Measurements from ENCODE around the gene CRADD. TPM values are rescaled to one million over a fixed set of nuclear protein-coding genes. Genes with fewer than 3 reads are reported as not detected.
A peak's percentile ranks its signal among the peaks of the same experiment; 100 is the strongest.

The CRADD gene
- total and polyA plus RNA-seq, 2 of the 4 experiments (the other 2 are of a cell fraction) = 11.1 to 14.0 TPM

GRCh38 chr12:93698307-93699092 is 21.3 kb downstream of the CRADD start:
- Histone ChIP-seq H2BK15ac (ENCODE audit: low read depth, low read length) (no peak overlapping the region), H2AK5ac (ENCODE audit: low read depth, low read length) (peak overlapping the region; percentile 61; the same call in 1 of the 2 replicates), H3K27ac (ENCODE audit: insufficient read depth, low read length) (no peak overlapping the region), H3K4ac (ENCODE audit: low read depth, low read length) (peak overlapping the region; percentile 66), H3K9me3 (ENCODE audit: control insufficient read depth, insufficient read depth, low read length) (no peaks in the 10 kb centered on the region), H3K56ac (ENCODE audit: extremely low read depth, insufficient read depth, low read length) (no peak overlapping the region), H2AFZ (replicated peaks; ENCODE audit: low read length, poor library complexity) (no peak overlapping the region), H3K79me1 (ENCODE audit: low read depth in 1 of 2, low read length in 2 of 2) (peaks cover 16 to 40% of the 10 kb centered on the region in 2 experiments), H4K20me1 (ENCODE audit: insufficient read depth, low read length) (no peaks in the 10 kb centered on the region), H3K27me3 (ENCODE audit: control insufficient read depth, insufficient read depth, low read length) (no peaks in the 10 kb centered on the region), H3K4me3 (ENCODE audit: insufficient read depth, low read depth, low read length) (no peak overlapping the region), H3K4me1 (ENCODE audit: control insufficient read depth, insufficient read depth, low read length) (peaks cover 16% of the 10 kb centered on the region), H4K8ac (ENCODE audit: low read depth in 2 of 2, low read length in 2 of 2) (peak overlapping the region in 1 of 2 experiments; percentile 49; a peak in 1 of 4 replicates), H3K4me2 (ENCODE audit: low read depth, low read length) (peak overlapping the region; percentile 70; the same call in 1 of the 2 replicates), H3K9ac (ENCODE audit: low read depth, low read length) (no peak overlapping the region), H3K14ac (replicated peaks; ENCODE audit: low read depth, low read length) (peak overlapping the region; percentile 69; the same call in 1 of the 2 replicates), H3K18ac (ENCODE audit: low read depth, low read length) (peak overlapping the region; percentile 91; the same call in 1 of the 2 replicates), H2BK5ac (ENCODE audit: low read depth, low read length, poor library complexity, severe bottlenecking) (peak overlapping the region; percentile 67), H2AK9ac (replicated peaks; ENCODE audit: low read depth, low read length, poor library complexity) (no peak overlapping the region), H3K36me3 (ENCODE audit: control insufficient read depth, insufficient read depth, low read length) (no peaks in the 10 kb centered on the region), H3K23ac (ENCODE audit: low read depth, low read length) (no peak overlapping the region), H4K5ac (ENCODE audit: low read depth, low read length) (peak overlapping the region; percentile 35; the same call in 1 of the 2 replicates), H3K9me1 (ENCODE audit: insufficient read depth, low read length) (peaks cover 15% of the 10 kb centered on the region), H2BK120ac (ENCODE audit: low read depth, low read length) (peak overlapping the region; percentile 76), H4K91ac (ENCODE audit: insufficient read depth, low read depth, low read length) (peak overlapping the region; percentile 22; the same call in 1 of the 2 replicates), H2BK20ac (ENCODE audit: low read depth, low read length) (peak overlapping the region; percentile 80)
- dilution Hi-C loops (cut with HindIII; ENCODE audit: low sequenced_read_pairs, unreplicated experiment) = no loop called here
- ChIA-PET POLR2A (ENCODE audit: unreplicated experiment) (interaction anchor here (0.6 to 1.2 kb wide), 2 partner anchors 8 to 12 kb away, joined by 3 to 5 read pairs; no protein-coding TSS in a partner anchor), CTCF (interaction anchor here (0.8 kb wide), 1 partner anchor 15 kb away, joined by 3 read pairs; no protein-coding TSS in a partner anchor)
- TF ChIP-seq CEBPB (IDR thresholded peaks at IDR 0.05; ENCODE audit: low read depth, low read length) = peak; percentile 13; the same call in 1 of the 2 replicates
- TF ChIP-seq NFE2L2 (IDR thresholded peaks at IDR 0.05; ENCODE audit: low read depth, low read length) = no peak
- in situ Hi-C loops (cut with MboI; ENCODE audit: low sequenced_read_pairs) = no loop called here
- intact Hi-C loops (cut with micrococcal nuclease) = loop anchor here (5.0 kb wide), 1 partner anchor 44 kb away; no protein-coding TSS in a partner anchor
- no TSS peak for BruUV-seq (replicated peaks)
- no CpG with 5 or more reads among the region's 3 CpGs for WGBS, 2 experiments (ENCODE audit: extremely low coverage in 2 of 2, insufficient read length in 1 of 2)
- DNase-seq = peak; percentile 40
- peak; percentile 48 for ATAC-seq (ENCODE audit: low read depth)

Data from IMR-90 (cell line).